ENCODE measurements around the gene SUPT3H. TPM values are rescaled to one million over a fixed set of nuclear protein-coding genes. Genes with fewer than 3 reads are reported as not detected.
A peak's percentile ranks its signal among the peaks of the same experiment; 100 is the strongest.

Gene SUPT3H
- total and polyA plus RNA-seq, 2 of the 13 experiments (the other 11 are each of a cell fraction or from before 2014, with no cell fraction given), result 11.9 to 36.1 TPM

- ChIA-PET POLR2A (no interaction called here), CTCF (ENCODE audit: low intra/inter-chr PET ratio, low total read pairs) (no interaction called here)
- no peak overlapping the region for H2AFZ ChIP-seq (ENCODE audit: low read length)
- in situ Hi-C loops (cut with HindIII; ENCODE audit: extremely low pct_ligation_motif_present, low pct_unique_long_range_greater_than_20kb) (no loop called here), intact Hi-C loops (cut with micrococcal nuclease; ENCODE audit: unreplicated experiment) (loop anchor here (5.0 to 10.0 kb wide), 3 partner anchors 178 to 718 kb away; no protein-coding TSS in a partner anchor)
- no peaks in the 10 kb centered on the region; a peak in 1 of 5 replicates for H3K27me3 ChIP-seq (ENCODE audit: control insufficient read depth in 1 of 2, insufficient read depth in 2 of 2, low read length in 2 of 2)
- no TSS peak for BruUV-seq (replicated peaks)
- no peaks in the 10 kb centered on the region for H3K36me3 ChIP-seq (replicated peaks in 1 of 2; ENCODE audit: control insufficient read depth in 1 of 2, insufficient read depth in 2 of 2, low read length in 2 of 2)
- no peaks in the 10 kb centered on the region for H4K20me1 ChIP-seq (ENCODE audit: insufficient read depth, low read length)
- peaks cover 42% of the 10 kb centered on the region for H3K79me2 ChIP-seq (ENCODE audit: insufficient read depth, low read length)
- no peak overlapping the region for H3K9ac ChIP-seq (ENCODE audit: insufficient read depth, low read depth, low read length)
- no peaks in the 10 kb centered on the region for H3K9me3 ChIP-seq (ENCODE audit: low read length)
- FAIRE-seq (no peak), ATAC-seq (no peak), DNase-seq (ENCODE audit: low spot score) (no peak)
- WGBS (ENCODE audit: low lambda C conversion rate), result 91% methylated on average over 3 of the region's 3 CpGs
- H3K4me2 ChIP-seq (ENCODE audit: low read depth, low read length), result no peak overlapping the region
- no peak overlapping the region for H3K4me3 ChIP-seq (replicated peaks in 1 of 3; ENCODE audit: insufficient read depth in 1 of 3, low read depth in 2 of 3, low read length in 3 of 3)
- no peak overlapping the region for H3K27ac ChIP-seq (ENCODE audit: extremely low read length, insufficient read depth, low read length)
- TF ChIP-seq ZNF770 (CRISPR knock-in tag; IDR thresholded peaks at IDR 0.05) (peak; percentile 96), ZNF414 (CRISPR knock-in tag; IDR thresholded peaks at IDR 0.05) (0 out of 2 replicates have a peak, but pooled peaks have one; percentile 29), FOSL2 (CRISPR knock-in tag; IDR thresholded peaks at IDR 0.05) (peak; percentile 24; the same call in 1 of the 2 replicates), ZMYM4 (CRISPR knock-in tag; IDR thresholded peaks at IDR 0.05) (0 out of 2 replicates have a peak, but pooled peaks have one; percentile 46), ZNF33A (CRISPR knock-in tag; IDR thresholded peaks at IDR 0.05; ENCODE audit: borderline replicate concordance) (no peak), ARHGAP35 (CRISPR knock-in tag; IDR thresholded peaks at IDR 0.05; ENCODE audit: borderline replicate concordance) (no peak), ZNF850 (CRISPR knock-in tag; conservative IDR thresholded peaks at IDR 0.05) (no peak), POGZ (CRISPR knock-in tag; IDR thresholded peaks at IDR 0.05) (peak; percentile 43; the same call in 1 of the 2 replicates), PRDM10 (CRISPR knock-in tag; IDR thresholded peaks at IDR 0.05; ENCODE audit: low read depth) (no peak), ZMYM3 (CRISPR knock-in tag; IDR thresholded peaks at IDR 0.05) (peak; percentile 77)
- peaks cover 47% of the 10 kb centered on the region for H3K4me1 ChIP-seq (ENCODE audit: insufficient read depth, low read length)
Measured at GRCh38 chr6:45375449-45375848, 2.3 kb downstream of the SUPT3H start.

All from HepG2 (cell line).